Measurements from ENCODE around the gene KCTD16. TPM values are rescaled to one million over a fixed set of nuclear protein-coding genes. Genes with fewer than 3 reads are reported as not detected.

Gene KCTD16
- polyA plus RNA-seq, 4 donors: under 0.01 to 1.8 (median 0.10) TPM

- DNase-seq: no peak
- WGBS, 3 donors: 59 to 79% (median 74%) methylated on average over 3 of the region's 3 CpGs
- H3K9me3 ChIP-seq (ENCODE audit: control insufficient read depth in 2 of 2, insufficient read depth in 1 of 2, low read depth in 1 of 2, low read length in 1 of 2): no peaks in the 10 kb centered on the region
- H3K4me1 ChIP-seq (ENCODE audit: control insufficient read depth in 3 of 3, insufficient read depth in 2 of 3, low read depth in 1 of 3, low read length in 2 of 3): peaks cover 0 to 8% (median 4%) of the 10 kb centered on the region in 3 donors
- FAIRE-seq: no peak
- peaks cover 0 to 5% (median 0%) of the 10 kb centered on the region in 3 donors for H3K27me3 ChIP-seq (ENCODE audit: control insufficient read depth in 3 of 3, insufficient read depth in 3 of 3, low read length in 3 of 3)
- no peak overlapping the region for H3K4me3 ChIP-seq (ENCODE audit: low read depth in 1 of 3, low read length in 3 of 3)
- H3K36me3 ChIP-seq (ENCODE audit: control insufficient read depth in 3 of 3, insufficient read depth in 2 of 3, low read depth in 1 of 3, low read length in 3 of 3): peaks cover 0 to 2% (median 0%) of the 10 kb centered on the region in 3 donors
- no peak overlapping the region for H3K27ac ChIP-seq (ENCODE audit: low read depth in 1 of 3, low read length in 2 of 3)
Measured at GRCh38 chr5:144173766-144174165, 3.1 kb downstream of the KCTD16 start.

GRCh38 chr5:144177548-144177947, 6.9 kb downstream of the KCTD16 start:
- no peak for DNase-seq
- 66 to 83% (median 71%) methylated on average over 3 of the region's 3 CpGs for WGBS, 3 donors
- Histone ChIP-seq H3K27me3 (ENCODE audit: control insufficient read depth in 3 of 3, insufficient read depth in 3 of 3, low read length in 3 of 3) (peaks cover 0 to 5% (median 0%) of the 10 kb centered on the region in 3 donors), H3K36me3 (ENCODE audit: control insufficient read depth in 3 of 3, insufficient read depth in 2 of 3, low read depth in 1 of 3, low read length in 3 of 3) (no peaks in the 10 kb centered on the region), H3K4me1 (ENCODE audit: control insufficient read depth in 3 of 3, insufficient read depth in 2 of 3, low read depth in 1 of 3, low read length in 2 of 3) (no peaks in the 10 kb centered on the region), H3K4me3 (ENCODE audit: low read depth in 1 of 3, low read length in 3 of 3) (no peak overlapping the region), H3K9me3 (ENCODE audit: control insufficient read depth in 2 of 2, insufficient read depth in 1 of 2, low read depth in 1 of 2, low read length in 1 of 2) (no peaks in the 10 kb centered on the region), H3K27ac (ENCODE audit: low read depth in 1 of 3, low read length in 2 of 3) (no peak overlapping the region)
- no peak for FAIRE-seq

GRCh38 chr5:144179226-144179625, 8.6 kb downstream of the KCTD16 start:
- no peak overlapping the region for H3K27ac ChIP-seq (ENCODE audit: low read depth in 1 of 3, low read length in 2 of 3)
- H3K27me3 ChIP-seq (ENCODE audit: control insufficient read depth in 3 of 3, insufficient read depth in 3 of 3, low read length in 3 of 3): peaks cover 0 to 5% (median 0%) of the 10 kb centered on the region in 3 donors
- H3K4me1 ChIP-seq (ENCODE audit: control insufficient read depth in 3 of 3, insufficient read depth in 2 of 3, low read depth in 1 of 3, low read length in 2 of 3): no peaks in the 10 kb centered on the region
- WGBS, 3 donors: 92 to 96% (median 96%) methylated on average over 1 of the region's 1 CpG
- DNase-seq: no peak
- no peaks in the 10 kb centered on the region for H3K9me3 ChIP-seq (ENCODE audit: control insufficient read depth in 2 of 2, insufficient read depth in 1 of 2, low read depth in 1 of 2, low read length in 1 of 2)
- no peak for FAIRE-seq
- no peak overlapping the region for H3K4me3 ChIP-seq (ENCODE audit: low read depth in 1 of 3, low read length in 3 of 3)
- no peaks in the 10 kb centered on the region for H3K36me3 ChIP-seq (ENCODE audit: control insufficient read depth in 3 of 3, insufficient read depth in 2 of 3, low read depth in 1 of 3, low read length in 3 of 3)

- 16 to 25% (median 23%) methylated on average over 4 of the region's 4 CpGs for WGBS, 3 donors
- no peaks in the 10 kb centered on the region for H3K36me3 ChIP-seq (ENCODE audit: control insufficient read depth in 3 of 3, insufficient read depth in 2 of 3, low read depth in 1 of 3, low read length in 3 of 3)
- H3K27me3 ChIP-seq (ENCODE audit: control insufficient read depth in 3 of 3, insufficient read depth in 3 of 3, low read length in 3 of 3): peaks cover 0 to 3% (median 0%) of the 10 kb centered on the region in 3 donors
- no peak overlapping the region for H3K27ac ChIP-seq (ENCODE audit: low read depth in 1 of 3, low read length in 2 of 3)
- no peaks in the 10 kb centered on the region for H3K9me3 ChIP-seq (ENCODE audit: control insufficient read depth in 2 of 2, insufficient read depth in 1 of 2, low read depth in 1 of 2, low read length in 1 of 2)
- H3K4me3 ChIP-seq (ENCODE audit: low read depth in 1 of 3, low read length in 3 of 3): no peak overlapping the region
- peaks cover 0 to 5% (median 3%) of the 10 kb centered on the region in 3 donors for H3K4me1 ChIP-seq (ENCODE audit: control insufficient read depth in 3 of 3, insufficient read depth in 2 of 3, low read depth in 1 of 3, low read length in 2 of 3)
- peak in 1 of 2 donors; percentile 20 for DNase-seq
- FAIRE-seq: peak; percentile 44
Measured at GRCh38 chr5:144183254-144183889, 12.7 kb downstream of the KCTD16 start.

GRCh38 chr5:144187699-144188294, 17.1 kb downstream of the KCTD16 start:
- H3K27me3 ChIP-seq (ENCODE audit: control insufficient read depth in 3 of 3, insufficient read depth in 3 of 3, low read length in 3 of 3): no peaks in the 10 kb centered on the region
- no peak overlapping the region for H3K4me3 ChIP-seq (ENCODE audit: low read depth in 1 of 3, low read length in 3 of 3)
- peaks cover 5 to 33% (median 9%) of the 10 kb centered on the region in 3 donors for H3K4me1 ChIP-seq (ENCODE audit: control insufficient read depth in 3 of 3, insufficient read depth in 2 of 3, low read depth in 1 of 3, low read length in 2 of 3)
- no peaks in the 10 kb centered on the region for H3K9me3 ChIP-seq (ENCODE audit: control insufficient read depth in 2 of 2, insufficient read depth in 1 of 2, low read depth in 1 of 2, low read length in 1 of 2)
- peak; percentile 43 to 66 for DNase-seq
- FAIRE-seq: no peak
- peak overlapping the region in 2 of 3 donors; percentile 5 to 62 for H3K27ac ChIP-seq (ENCODE audit: low read depth in 1 of 3, low read length in 2 of 3)
- 3 to 44% (median 37%) methylated on average over 2 of the region's 2 CpGs for WGBS, 3 donors
- no peaks in the 10 kb centered on the region for H3K36me3 ChIP-seq (ENCODE audit: control insufficient read depth in 3 of 3, insufficient read depth in 2 of 3, low read depth in 1 of 3, low read length in 3 of 3)

- Histone ChIP-seq H3K27ac (ENCODE audit: low read depth in 1 of 3, low read length in 2 of 3) (peak overlapping the region; percentile 50 to 75 (median 59)), H3K36me3 (ENCODE audit: control insufficient read depth in 3 of 3, insufficient read depth in 2 of 3, low read depth in 1 of 3, low read length in 3 of 3) (no peaks in the 10 kb centered on the region), H3K27me3 (ENCODE audit: control insufficient read depth in 3 of 3, insufficient read depth in 3 of 3, low read length in 3 of 3) (no peaks in the 10 kb centered on the region), H3K4me3 (ENCODE audit: low read depth in 1 of 3, low read length in 3 of 3) (no peak overlapping the region), H3K4me1 (ENCODE audit: control insufficient read depth in 3 of 3, insufficient read depth in 2 of 3, low read depth in 1 of 3, low read length in 2 of 3) (peaks cover 5 to 39% (median 11%) of the 10 kb centered on the region in 3 donors), H3K9me3 (ENCODE audit: control insufficient read depth in 2 of 2, insufficient read depth in 1 of 2, low read depth in 1 of 2, low read length in 1 of 2) (no peaks in the 10 kb centered on the region)
- DNase-seq: peak; percentile 81 to 93
- FAIRE-seq: peak; percentile 26
- WGBS, 3 donors: 8 to 39% (median 11%) methylated on average over 10 of the region's 10 CpGs
Measured at GRCh38 chr5:144189800-144190429, 19.2 kb downstream of the KCTD16 start.

GRCh38 chr5:144191531-144191930, 20.9 kb downstream of the KCTD16 start:
- Histone ChIP-seq H3K36me3 (ENCODE audit: control insufficient read depth in 3 of 3, insufficient read depth in 2 of 3, low read depth in 1 of 3, low read length in 3 of 3) (no peaks in the 10 kb centered on the region), H3K4me3 (ENCODE audit: low read depth in 1 of 3, low read length in 3 of 3) (no peak overlapping the region), H3K4me1 (ENCODE audit: control insufficient read depth in 3 of 3, insufficient read depth in 2 of 3, low read depth in 1 of 3, low read length in 2 of 3) (peaks cover 5 to 45% (median 11%) of the 10 kb centered on the region in 3 donors), H3K9me3 (ENCODE audit: control insufficient read depth in 2 of 2, insufficient read depth in 1 of 2, low read depth in 1 of 2, low read length in 1 of 2) (no peaks in the 10 kb centered on the region), H3K27me3 (ENCODE audit: control insufficient read depth in 3 of 3, insufficient read depth in 3 of 3, low read length in 3 of 3) (no peaks in the 10 kb centered on the region), H3K27ac (ENCODE audit: low read depth in 1 of 3, low read length in 2 of 3) (peak overlapping the region; percentile 34 to 75 (median 48))
- no peak for DNase-seq
- no peak for FAIRE-seq
- 84 to 86% (median 84%) methylated on average over 3 of the region's 3 CpGs for WGBS, 3 donors

- peaks cover 5 to 47% (median 11%) of the 10 kb centered on the region in 3 donors for H3K4me1 ChIP-seq (ENCODE audit: control insufficient read depth in 3 of 3, insufficient read depth in 2 of 3, low read depth in 1 of 3, low read length in 2 of 3)
- H3K27me3 ChIP-seq (ENCODE audit: control insufficient read depth in 3 of 3, insufficient read depth in 3 of 3, low read length in 3 of 3): no peaks in the 10 kb centered on the region
- peak; percentile 85 for DNase-seq
- peak; percentile 98 for FAIRE-seq
- no peaks in the 10 kb centered on the region for H3K36me3 ChIP-seq (ENCODE audit: control insufficient read depth in 3 of 3, insufficient read depth in 2 of 3, low read depth in 1 of 3, low read length in 3 of 3)
- peak overlapping the region in 2 of 3 donors; percentile 70 to 75 for H3K27ac ChIP-seq (ENCODE audit: low read depth in 1 of 3, low read length in 2 of 3)
- 0 to 18% (median 2%) methylated on average over 3 of the region's 3 CpGs for WGBS, 3 donors
- no peak overlapping the region for H3K4me3 ChIP-seq (ENCODE audit: low read depth in 1 of 3, low read length in 3 of 3)
- no peaks in the 10 kb centered on the region for H3K9me3 ChIP-seq (ENCODE audit: control insufficient read depth in 2 of 2, insufficient read depth in 1 of 2, low read depth in 1 of 2, low read length in 1 of 2)
Measured at GRCh38 chr5:144191998-144192397, 21.3 kb downstream of the KCTD16 start.
